ENCODE measurements around the gene TMEM131. TPM values are rescaled to one million over a fixed set of nuclear protein-coding genes. Genes with fewer than 3 reads are reported as not detected.

The TMEM131 gene
- total and polyA plus RNA-seq, 3 donors from 2014 or later = 35.0 to 54.8 (median 49.6) TPM

DNA sequence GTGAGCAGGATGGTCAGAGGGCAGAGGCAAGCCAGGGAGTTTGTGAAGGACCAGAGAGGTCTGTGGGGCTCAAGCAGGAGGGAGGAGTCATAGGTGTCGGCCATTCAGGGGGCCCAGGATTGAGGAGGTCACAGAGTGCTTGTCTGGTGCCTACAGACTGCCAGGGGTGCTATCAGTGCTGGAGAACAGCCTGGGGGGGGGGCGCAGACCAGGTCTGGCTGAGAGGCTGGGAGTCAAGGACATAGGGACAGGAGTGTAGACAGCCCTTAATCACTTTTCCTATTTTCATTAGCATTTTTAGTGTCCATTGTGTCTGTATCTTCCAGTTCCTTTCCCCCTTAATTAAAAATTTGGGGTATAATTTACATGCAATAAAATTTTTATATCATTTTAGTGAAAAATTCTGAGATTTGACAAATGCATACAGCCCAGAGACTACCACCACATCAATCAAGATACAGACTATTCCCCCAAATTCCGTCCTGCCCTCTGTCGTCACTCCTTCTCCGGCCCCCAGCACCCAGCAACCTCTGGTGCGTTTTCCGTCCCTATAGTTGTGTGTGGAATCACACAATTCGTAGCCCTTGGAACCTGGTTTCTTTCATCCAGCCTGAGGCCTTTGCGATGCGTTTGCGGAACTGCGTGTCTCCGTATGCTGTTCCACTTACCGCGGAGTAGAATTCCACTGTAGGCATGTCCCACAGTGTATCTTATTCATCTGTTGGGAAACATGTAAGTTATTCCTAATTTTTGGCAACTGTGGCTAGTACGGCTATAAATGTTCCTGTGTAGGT lies 276.2 kb downstream of the TMEM131 start:
- intact Hi-C loops (cut with DNase I; ENCODE audit: low total_unique reads) = no loop called here

DNA sequence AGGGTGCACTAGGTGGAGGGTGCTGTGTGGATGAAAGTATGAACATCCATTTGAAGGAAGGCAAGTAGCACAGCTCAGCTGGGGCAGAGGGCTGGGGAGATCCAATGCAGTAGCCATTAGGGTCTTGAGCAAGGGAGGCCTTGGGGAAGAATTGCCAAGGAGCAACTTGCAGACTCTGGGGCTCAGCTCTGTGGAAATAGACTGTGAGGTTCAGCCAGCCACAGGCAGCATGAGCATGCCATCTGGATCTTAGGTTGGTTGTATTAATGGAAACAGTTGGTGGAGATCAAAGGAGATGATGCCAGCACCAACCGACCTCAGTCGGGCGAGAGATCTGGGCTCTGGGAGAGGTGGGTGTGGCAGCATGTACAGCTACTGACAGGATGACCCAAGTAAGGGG lies 276.8 kb downstream of the TMEM131 start:
- no peak overlapping the region for H3K27ac ChIP-seq
- WGBS, 2 donors = 87 to 90% methylated on average over 3 of the region's 3 CpGs
- H3K36me3 ChIP-seq (ENCODE audit: low read depth, missing control alignments) = no peaks in the 10 kb centered on the region
- H3K4me3 ChIP-seq = no peak overlapping the region
- H3K4me1 ChIP-seq = no peaks in the 10 kb centered on the region
- DNase-seq = no peak
- intact Hi-C loops (cut with DNase I; ENCODE audit: low total_unique reads) = no loop called here
- H3K9me3 ChIP-seq = no peaks in the 10 kb centered on the region
- TF ChIP-seq POLR2A (IDR thresholded peaks at IDR 0.05) = no peak
- TF ChIP-seq, protein P1, sequence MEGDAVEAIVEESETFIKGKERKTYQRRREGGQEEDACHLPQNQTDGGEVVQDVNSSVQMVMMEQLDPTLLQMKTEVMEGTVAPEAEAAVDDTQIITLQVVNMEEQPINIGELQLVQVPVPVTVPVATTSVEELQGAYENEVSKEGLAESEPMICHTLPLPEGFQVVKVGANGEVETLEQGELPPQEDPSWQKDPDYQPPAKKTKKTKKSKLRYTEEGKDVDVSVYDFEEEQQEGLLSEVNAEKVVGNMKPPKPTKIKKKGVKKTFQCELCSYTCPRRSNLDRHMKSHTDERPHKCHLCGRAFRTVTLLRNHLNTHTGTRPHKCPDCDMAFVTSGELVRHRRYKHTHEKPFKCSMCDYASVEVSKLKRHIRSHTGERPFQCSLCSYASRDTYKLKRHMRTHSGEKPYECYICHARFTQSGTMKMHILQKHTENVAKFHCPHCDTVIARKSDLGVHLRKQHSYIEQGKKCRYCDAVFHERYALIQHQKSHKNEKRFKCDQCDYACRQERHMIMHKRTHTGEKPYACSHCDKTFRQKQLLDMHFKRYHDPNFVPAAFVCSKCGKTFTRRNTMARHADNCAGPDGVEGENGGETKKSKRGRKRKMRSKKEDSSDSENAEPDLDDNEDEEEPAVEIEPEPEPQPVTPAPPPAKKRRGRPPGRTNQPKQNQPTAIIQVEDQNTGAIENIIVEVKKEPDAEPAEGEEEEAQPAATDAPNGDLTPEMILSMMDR (IDR thresholded peaks at IDR 0.05) = no peak
- no peaks in the 10 kb centered on the region for H3K27me3 ChIP-seq

More for the DNA sequence above, 276.2 kb downstream of the TMEM131 start:
- Histone ChIP-seq H3K9me3 (no peaks in the 10 kb centered on the region), H3K4me3 (no peak overlapping the region), H3K4me1 (no peaks in the 10 kb centered on the region), H3K27ac (no peak overlapping the region), H3K36me3 (ENCODE audit: low read depth, missing control alignments) (no peaks in the 10 kb centered on the region), H3K27me3 (no peaks in the 10 kb centered on the region)
- WGBS, 2 donors = 90 to 91% methylated on average over 16 of the region's 16 CpGs
- DNase-seq = no peak
- TF ChIP-seq, protein P1 (IDR thresholded peaks at IDR 0.05) = no peak

DNA sequence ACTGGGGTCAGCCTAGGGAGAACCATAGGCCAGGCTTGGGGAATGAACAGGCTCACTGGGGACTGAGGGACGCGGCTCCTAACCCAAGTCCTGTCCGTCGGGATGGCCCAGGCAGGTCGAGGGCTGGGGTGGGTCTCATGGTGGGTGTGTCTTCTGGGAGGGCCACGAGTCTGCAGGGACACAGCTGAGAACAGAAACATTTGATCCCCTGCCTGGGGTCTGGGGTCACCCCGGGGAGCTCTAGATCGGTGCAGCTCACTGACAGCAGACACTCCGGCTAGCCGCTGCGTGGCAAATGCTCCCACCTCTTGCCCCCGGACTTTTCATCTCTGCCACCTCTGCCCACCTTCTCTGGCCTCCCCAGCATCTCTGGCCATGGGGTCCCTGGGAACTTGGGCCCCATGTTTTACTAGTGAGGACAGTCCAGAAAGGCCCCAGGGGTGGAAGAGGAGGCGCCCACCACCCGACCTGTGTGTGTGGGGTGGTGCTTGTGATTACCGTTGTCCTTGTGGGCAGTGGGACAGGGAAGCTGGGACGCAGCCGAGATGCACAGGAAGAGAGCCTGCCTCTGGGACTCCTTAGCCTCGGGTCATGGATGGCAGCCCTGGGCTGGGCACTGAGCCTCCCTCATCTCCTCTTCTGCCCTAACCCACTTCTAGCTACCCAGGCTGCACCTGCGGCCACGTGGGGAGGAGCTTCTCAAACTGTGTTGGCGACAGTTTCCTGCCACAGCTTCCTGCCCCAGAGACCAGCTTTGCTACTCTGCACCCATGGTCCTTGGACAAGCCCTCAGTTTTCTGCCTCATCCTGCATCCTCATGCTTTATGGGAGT lies 277.5 kb downstream of the TMEM131 start:
- H3K4me3 ChIP-seq = no peak overlapping the region
- H3K36me3 ChIP-seq (ENCODE audit: low read depth, missing control alignments) = no peaks in the 10 kb centered on the region
- no peaks in the 10 kb centered on the region for H3K9me3 ChIP-seq
- DNase-seq = no peak
- H3K27me3 ChIP-seq = no peaks in the 10 kb centered on the region
- H3K4me1 ChIP-seq = no peaks in the 10 kb centered on the region
- no peak overlapping the region for H3K27ac ChIP-seq
- TF ChIP-seq, protein P1 (IDR thresholded peaks at IDR 0.05) = no peak
- TF ChIP-seq POLR2A (IDR thresholded peaks at IDR 0.05) = no peak
- WGBS, 2 donors = 76 to 85% methylated on average over 10 to 21 of the region's 21 CpGs
- intact Hi-C loops (cut with DNase I; ENCODE audit: low total_unique reads) = no loop called here

DNA sequence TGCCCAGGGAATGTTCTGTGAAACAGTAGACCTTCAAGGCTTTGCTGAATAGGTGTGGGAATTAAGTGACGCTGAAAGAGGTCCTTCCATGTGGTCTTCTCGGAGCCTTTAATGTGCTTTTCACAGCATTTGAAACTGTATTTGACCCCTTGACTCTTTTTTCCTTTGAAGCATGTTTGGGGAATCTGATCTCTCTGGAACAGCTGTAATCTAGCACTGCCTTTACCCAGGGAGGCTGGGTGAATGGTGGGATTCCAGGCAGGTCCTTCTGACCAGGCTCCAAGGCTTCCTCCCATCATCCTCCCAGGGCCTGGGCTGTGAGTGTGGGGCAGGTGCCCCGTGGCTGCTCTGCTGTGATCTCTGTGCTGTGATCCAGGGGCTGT lies 278.1 kb downstream of the TMEM131 start:
- no peak overlapping the region for H3K4me3 ChIP-seq
- 57 to 66% methylated on average over 3 of the region's 3 CpGs for WGBS, 2 donors
- DNase-seq = no peak
- TF ChIP-seq POLR2A (IDR thresholded peaks at IDR 0.05) = no peak
- TF ChIP-seq, protein P1 (IDR thresholded peaks at IDR 0.05) = no peak
- H3K4me1 ChIP-seq = no peaks in the 10 kb centered on the region
- no peaks in the 10 kb centered on the region for H3K9me3 ChIP-seq
- intact Hi-C loops (cut with DNase I; ENCODE audit: low total_unique reads) = no loop called here
- H3K36me3 ChIP-seq (ENCODE audit: low read depth, missing control alignments) = no peaks in the 10 kb centered on the region
- no peaks in the 10 kb centered on the region for H3K27me3 ChIP-seq
- H3K27ac ChIP-seq = no peak overlapping the region

Data from testis (tissue), 3 donors.